GM12801 (cell line): ENCODE results near the gene CPE.

ENCODE experiments used
- CTCF ChIP-seq: IDR thresholded peaks from one replicate; pipeline ENCODE4 v1.5.1; 2011; ENCODE audit warnings: control low read depth; ENCODE audit not compliant: insufficient read length; ENCODE audit errors: extremely low read depth

The CPE gene

DNA sequence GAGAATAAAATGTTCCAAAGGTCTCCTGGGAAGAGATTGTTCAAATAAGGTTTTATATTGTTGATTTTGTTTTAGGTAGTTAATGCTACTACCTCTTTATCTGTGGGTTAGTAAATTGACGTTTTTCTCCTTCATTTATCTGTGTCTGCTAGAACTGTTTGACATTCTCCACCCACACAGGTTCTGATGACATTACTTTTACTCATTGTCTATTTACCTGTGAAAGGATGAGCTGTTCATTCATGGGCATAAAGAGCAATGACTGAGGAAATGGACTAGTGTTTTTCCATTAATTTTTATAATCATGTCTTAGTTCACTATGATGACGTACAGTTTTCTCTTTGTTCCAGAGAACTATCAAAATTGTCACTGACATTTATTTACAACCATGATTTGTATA lies 75.6 kb downstream of the CPE start:
- no peak for TF ChIP-seq CTCF

- TF ChIP-seq CTCF: no peak
These were observed 79.0 kb downstream of the CPE start for GRCh38 chr4:165457793-165458192.

- TF ChIP-seq CTCF: no peak
These were observed 79.7 kb downstream of the CPE start for GRCh38 chr4:165458471-165458870.

GRCh38 chr4:165461159-165461821 lies 82.5 kb downstream of the CPE start:
- TF ChIP-seq CTCF: no peak

- TF ChIP-seq CTCF: no peak
These were observed 83.2 kb downstream of the CPE start for GRCh38 chr4:165462009-165462408.

GRCh38 chr4:165464376-165464775 lies 85.6 kb downstream of the CPE start:
- TF ChIP-seq CTCF: no peak

DNA sequence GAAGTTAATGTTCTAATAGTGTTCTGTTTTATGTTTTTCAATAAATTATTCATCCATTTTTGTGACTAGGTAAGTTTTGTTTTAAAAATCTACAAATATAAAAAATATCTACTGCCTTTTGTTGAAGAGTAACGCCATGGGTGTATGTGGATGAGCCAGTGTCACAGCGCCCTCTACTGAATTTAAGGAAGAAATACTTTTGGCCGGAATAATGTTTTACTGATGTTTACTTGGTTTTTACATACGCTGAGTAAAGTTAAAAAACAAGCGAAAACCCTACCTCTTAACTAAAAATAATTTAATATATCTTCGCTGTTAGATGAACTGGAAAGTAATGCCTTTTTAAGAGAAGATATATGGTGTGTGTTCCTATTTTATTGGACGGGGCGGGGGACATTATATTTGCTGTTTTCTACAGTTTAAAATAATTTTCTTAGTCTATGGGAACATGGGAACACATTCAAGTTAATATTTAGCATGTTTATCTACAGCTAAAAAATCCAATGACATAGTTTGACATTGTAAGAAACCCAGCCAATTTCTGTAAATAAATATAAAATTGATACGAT lies 86.1 kb downstream of the CPE start:
- TF ChIP-seq CTCF: no peak
